ENCODE data around the gene CRYBB1.

CRYBB1 gene

DNA sequence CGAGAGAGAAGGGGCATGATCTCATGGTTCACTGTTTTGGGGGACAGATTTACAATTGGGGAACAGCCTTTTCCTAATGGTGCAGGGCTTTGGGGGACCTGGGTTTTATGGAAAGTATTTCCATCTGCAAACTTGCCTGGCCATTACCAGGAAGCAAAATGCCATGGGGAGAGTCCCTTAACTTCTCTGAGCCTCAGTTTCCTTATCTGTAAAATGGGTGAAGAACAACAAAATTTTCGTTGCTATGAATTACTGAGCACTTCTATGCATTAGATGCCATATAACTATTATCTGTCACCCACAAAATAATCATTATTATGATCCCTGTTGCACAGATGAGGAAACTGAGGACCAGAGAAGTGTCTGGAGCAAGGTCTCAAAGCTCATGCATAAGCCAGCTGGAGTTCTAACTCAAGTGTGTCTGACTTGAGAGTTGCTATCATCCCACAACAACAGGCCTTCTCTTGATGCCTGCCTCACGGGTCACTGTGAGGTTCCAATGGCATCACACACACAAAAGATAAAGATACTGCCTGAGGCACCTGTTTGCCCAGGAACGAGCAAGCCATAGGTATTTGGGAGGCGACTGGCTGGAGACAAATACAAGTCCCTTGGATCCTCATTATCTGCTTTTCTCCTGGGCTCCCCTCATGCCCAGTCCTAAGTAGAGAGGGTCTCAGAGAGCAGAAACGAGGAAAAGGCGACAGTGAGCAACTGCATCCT, 43.7 kb downstream of the CRYBB1 start:
- DNase-seq = no peak

DNA sequence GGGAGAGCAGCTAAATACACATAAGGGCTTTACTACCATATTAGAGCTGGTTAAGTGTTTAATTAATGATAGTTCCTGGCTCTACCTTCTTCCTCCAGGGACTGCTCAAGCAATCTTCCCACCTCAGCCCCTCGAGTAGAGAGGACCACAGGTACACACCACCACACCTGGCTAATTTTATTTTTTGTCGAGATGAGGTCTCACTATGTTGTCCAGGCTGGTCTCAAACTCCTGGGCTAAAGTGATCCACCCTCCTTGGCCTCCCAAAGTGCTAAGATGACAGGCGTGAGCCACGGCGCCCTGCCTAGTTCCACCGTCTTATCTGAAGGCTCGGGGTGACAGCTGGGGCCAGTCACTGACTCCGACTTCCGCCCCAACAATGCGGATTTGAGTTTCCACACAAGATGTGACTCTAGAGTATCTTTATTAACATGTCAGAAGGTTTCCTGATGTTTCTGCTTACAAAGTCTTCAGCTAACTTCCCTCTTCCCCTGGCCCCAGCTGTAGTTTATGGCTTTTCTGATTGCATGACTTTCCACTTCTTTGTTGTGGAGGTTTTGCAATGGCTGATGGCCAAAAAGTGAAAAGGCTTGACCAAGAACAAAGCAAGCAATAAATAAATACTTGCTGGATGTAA, 44.7 kb downstream of the CRYBB1 start:
- peak; percentile 94 to 97 for DNase-seq

DNA sequence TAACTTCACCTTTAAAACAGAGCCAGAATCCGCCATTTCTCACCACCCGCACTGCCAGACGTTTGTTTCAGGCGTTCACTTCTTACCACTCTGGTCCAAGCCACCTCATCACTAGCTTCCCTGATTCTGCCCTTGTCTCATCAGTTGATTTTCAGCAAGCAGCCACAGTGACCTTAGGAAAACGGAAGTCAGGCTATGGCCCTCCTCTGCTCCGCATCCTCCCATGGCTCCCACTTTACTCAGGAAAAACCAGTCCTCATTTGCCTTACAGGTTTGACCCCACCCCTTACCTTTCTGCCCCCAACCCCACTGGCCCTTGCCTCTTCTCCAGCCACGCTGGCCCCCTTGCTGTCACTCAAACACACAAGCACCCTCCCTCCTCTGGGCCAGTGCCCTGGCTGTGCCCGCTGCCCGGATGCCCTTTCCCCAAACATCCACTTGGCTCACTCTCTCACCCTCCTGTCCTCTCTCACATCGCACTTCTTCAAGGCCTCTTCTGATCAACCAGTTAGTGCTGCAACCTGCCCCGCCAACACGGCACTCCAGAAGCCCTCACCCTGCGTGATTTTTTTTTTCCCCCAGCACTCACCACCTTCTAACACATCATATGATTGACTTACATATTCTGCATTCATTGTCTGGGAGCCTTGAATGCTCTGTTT, 46.8 kb downstream of the CRYBB1 start:
- DNase-seq = no peak

DNA sequence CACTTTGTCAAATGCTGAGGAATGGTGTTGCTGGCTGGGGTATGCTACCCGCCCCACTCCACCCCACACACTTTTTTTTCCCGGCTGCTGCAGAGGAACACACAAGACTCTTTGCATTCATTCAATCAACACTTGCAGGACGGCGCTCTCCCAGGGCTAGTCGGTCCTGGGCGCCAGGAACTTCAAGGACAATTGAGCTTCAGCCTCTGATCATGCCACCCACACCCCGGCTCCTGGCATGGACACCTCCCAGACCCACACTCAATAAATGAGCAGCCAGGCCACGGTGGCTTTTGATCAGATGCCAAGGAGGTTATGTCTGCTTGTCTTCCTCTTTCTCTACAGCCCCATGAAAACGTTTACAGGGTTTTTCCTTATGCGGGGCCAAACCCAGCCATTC, 47.7 kb downstream of the CRYBB1 start:
- no peak for DNase-seq

DNA sequence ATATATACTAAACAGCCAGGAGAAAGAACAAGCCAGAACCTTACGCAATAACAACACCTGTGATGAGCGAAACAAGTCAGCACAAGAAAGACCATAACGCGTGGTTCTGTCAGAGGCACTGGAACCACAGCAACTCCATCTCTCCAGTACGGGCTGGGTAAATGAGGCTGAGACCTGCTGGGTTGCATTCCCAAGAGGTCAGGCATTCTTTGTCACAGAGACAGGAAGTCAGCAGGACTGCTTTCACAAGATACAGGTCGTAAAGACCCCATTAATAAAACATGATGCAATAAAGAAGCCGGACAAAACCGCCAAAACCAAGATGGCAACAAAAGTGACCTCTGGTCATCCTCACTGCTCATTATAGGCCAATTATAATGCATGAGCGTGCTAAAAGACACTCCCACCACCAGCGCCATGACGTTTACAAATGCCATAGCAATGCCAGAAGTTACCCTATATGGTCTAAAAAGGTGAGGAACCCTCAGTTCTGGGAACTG, 49.6 kb downstream of the CRYBB1 start:
- no peak for DNase-seq

DNA sequence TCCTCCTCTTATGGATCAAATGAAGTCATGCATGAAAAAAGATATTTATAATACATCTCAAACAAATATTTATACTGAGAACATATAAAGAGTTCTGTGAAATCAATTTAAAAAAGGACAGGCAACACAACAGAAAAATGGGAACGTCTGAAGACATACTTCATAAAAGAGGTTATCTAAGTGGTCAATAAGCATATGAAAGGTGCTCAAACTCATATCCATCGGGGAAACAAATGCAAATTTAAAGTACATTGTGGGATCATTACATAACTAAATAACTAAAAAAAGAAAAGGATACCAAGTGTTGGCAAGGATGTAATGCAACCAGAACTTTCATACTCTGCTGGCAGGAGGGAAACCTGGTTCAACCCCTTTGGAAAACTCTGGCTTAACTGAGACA, 50.2 kb downstream of the CRYBB1 start:
- DNase-seq = no peak

DNA sequence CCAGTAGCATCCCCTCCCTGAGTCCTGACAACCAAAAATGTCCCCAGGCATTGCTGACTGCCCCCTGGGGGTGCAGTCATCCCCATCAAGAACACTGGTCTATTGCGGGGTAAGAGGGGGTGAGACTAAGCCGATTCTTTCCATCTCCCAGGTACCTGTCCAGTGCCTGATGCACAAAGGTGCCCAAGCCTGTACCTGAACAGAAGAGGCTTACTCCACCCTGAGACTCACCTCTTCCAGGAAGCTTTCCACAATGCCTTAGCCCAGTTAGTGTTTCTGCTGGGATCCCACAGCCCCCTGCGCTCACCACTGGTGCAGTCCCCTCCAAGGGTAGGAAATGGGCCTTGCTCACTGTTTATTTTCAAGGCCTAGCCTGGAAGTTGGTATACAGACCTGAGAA, 50.8 kb downstream of the CRYBB1 start:
- no peak for DNase-seq

DNA sequence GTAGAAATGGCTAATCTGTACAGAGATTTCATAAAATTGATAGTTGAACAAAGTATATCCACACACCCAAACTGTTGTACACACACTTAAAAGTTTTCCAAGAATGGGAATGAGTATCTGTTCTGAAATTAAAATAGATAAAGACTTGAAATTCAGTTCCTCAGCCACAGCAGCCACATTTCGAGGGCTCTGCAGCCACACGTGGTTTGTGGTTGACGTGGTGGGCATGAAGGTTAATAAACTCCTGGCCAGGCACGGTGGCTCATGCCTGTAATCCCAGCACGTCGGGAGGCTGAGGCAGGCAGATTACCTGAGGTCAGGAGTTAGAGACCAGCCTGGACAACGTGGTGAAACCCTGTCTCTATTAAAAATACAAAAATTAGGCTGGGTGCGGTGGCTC, 51.9 kb downstream of the CRYBB1 start:
- DNase-seq = no peak

DNA sequence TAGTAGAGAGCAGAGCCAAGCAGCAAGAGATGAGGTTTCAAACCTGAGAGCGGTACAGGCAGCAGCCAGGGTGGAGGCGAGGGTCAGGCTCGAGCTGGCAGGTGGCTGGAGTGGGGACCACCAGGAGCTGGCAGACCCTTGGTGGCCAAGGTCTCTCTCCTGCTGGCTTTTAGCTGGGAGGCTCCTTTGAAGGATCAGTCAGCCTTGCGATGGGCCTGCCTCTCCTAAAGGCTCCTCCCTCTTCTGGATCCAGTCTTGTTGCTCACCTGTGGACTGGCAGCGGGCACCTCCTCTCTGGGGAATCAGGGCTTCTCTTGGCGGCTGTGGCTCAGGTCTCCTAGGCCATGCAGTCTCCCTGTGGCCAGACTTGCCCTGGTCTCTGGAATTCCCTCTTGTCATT, 52.6 kb downstream of the CRYBB1 start:
- DNase-seq = no peak

DNA sequence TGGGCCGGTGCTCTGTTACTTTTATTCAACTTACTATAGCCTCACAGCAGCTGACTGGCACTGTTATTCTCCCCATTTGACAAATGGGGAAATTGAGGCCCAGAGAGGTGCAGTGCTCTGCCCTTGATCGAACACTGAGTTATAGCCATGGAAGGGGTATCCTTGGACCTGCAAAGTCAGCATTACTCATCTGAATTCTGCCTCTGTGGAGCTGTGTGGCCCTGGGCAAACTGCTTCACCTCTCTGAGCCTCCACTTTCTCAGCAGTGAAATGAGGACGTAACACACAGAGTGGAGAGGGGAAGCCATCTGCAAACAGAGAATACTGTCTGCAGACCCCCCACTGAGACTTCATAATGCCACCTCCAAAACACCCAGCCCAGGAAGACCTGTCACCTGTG, 53.2 kb downstream of the CRYBB1 start:
- no peak for DNase-seq

DNA sequence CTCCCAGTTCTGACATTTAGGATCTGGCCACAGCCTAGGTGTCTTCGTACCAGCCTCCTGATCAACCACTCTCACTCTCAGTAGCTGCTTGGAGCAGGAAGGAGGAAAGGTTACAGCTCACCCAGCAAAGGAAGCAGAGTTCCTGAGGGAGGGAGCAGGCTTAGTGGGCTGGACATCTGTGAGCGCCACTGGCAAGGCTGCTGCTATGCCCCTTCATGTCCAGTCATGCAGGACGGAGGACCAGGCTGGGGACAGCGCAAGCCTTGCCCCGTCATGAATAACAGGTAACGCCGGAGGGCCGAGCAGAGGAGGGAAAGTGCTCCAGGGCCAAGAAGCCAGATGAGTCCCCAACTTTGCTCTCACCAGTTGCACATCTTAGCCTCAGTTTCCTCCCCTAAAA, 53.6 kb downstream of the CRYBB1 start:
- DNase-seq = no peak

DNA sequence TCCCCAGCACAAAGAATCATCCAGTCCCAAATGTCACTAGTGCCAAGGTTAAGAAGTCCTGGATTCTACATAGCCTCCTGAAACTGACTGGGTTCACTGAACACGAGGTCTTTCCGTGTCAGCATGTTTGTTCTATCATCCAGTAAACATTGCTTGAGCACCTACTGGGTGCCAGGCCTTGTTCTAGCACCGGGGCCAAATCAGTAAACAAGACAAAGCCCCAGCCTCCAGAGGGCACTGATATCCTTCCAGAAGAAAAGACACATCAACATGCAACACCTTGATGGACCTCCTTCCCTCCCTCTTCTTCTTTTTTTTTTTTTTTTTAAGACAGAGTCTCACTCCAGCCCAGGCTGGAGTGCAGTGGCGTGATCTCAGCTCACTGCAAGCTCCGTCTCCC, 54.8 kb downstream of the CRYBB1 start:
- no peak for DNase-seq

DNA sequence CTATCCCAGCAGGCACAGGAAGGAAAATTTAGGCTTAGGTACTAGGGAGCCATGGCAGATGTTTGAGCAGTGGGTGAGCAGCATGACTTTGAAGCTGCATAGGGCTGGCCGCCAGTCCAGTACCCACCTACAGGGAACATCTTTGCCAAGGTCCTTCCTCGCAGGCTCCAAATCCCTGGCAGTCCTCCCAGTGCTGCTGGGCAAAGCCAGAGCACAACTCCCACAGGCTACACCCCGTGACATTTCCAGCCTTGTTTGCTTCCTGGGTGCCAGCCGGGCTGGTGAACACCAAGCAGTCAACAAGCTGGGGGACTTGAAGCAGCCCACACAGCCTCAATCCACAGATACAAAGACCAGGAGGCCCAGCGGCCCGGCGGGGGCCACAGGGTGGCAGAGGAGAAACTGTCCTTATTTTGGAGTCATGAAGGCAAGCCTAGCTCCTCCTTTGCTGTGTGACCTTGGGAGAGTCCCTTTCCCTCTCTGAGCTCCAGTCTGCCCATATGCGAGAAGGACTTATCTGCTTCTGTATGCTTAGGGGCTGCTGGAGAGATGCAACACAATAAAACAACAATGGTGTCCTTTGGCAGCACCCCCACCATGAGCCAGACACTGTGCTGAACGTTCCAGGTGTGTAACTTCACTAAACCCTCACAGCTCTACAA, 55.9 kb downstream of the CRYBB1 start:
- DNase-seq = no peak

DNA sequence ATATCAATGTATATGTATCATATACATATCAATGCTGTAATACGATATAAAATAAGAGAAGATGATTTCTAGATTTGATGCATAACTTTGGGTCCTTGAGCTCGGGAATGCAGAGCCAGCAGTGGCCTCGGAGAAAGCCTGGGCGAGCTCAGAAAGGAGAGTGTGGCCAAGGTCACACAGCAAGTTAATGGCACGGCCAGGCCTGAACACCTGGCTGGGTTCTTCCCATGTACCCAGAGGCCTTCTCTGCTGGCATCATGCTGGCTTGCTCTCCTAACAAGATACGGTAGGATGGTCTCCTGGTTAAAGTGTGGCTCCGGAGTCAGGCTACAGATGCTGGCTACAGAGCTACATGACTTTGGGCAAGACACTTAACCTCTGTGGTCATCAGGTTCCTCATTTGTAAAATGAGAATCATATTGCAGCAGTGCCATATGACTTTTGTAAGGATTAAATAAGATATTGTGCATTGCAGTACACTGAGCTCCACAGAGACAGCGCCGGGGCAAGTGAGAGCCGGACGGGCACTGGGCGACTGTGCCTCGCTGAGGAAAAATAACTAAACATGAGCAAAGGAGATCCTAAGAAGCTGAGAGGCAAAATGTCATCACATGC, 57.8 kb downstream of the CRYBB1 start:
- DNase-seq = peak; percentile 70 to 76

DNA sequence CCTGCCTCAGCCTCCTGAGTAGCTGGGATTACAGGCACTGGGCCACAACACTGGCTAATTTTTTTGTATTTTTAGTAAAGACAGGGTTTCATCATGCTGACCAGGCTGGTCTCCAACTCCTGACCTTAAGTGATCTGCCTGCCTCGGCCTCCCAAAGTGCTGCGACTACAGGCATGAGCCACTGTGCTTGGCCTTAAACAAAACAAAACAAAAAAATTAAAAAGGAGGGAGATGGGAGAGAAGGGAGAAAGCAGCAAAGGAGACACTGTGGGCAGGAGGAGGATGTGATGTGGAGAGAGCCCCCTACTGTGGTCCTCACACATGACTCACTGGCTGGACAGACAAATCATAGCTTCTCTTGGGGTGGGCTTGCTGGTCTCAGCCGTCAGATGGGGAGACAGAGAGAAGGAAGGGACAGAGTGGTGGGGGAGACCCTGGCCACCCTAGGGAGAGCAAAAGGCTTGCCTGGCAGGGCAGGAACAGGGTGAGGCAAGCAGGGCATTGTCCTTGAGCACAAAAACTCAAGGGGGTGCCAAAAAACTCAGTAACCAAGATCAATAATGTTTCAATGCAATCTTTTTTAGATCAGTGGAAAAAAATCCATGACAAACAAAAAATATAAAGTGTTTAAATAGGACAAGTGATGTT, 59.5 kb downstream of the CRYBB1 start:
- DNase-seq = no peak

DNA sequence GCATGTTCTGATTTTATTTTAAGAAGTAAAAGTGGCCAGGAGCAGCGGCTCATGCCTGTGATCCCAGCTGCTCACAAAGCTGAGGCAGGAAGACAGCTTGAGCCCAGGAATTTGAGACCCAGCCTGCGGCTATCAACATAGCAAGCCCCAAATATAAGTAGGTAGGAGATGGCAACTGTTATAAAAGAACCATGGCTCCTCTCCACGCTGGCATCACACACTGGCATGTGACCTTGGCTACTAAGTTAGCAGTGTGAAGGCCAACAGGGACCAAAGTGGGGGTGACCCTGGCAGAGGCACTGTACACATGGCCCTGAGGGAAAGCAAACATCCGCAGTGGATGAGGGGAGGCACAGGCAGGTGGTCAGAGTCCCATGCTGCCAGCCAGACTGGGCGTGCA, 60.9 kb downstream of the CRYBB1 start:
- DNase-seq = no peak

DNA sequence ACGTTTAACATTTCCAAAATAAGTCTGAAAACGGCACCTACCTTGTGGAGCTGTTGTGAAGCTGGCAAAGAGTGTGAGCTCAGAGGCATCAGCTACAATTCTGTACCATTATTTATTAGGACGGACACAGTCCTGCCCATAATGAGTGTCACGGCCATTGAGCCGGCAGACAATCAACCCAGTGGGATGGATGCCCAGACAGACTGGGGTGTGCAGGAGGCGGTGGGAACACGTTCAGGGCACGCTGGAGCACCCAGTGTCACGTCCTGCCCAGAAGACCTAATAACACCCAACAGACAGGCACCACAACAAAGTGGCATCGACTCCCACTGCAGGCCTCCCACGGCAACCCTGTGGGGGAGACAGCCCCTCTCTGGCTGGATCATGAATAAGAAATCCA, 62.3 kb downstream of the CRYBB1 start:
- no peak for DNase-seq

DNA sequence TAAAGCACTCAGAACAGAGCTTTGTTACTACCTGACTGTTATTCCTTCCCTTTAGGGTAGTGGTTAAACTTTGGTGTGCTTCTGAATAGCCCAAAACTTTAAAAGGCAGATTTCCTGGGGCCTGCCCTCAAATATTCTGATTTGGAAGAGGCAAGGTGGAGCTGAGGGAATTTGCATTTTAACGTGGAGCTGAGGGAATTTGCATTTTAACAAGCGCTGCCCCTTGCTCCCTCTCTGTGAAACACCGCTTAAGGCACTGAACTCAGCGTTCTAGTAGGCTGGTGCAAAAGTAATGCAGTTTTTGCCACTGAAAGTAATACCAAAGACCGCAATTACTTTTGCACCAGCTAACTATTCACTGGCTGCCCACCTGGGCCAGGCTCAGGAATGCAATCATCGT, 62.9 kb downstream of the CRYBB1 start:
- no peak for DNase-seq

DNA sequence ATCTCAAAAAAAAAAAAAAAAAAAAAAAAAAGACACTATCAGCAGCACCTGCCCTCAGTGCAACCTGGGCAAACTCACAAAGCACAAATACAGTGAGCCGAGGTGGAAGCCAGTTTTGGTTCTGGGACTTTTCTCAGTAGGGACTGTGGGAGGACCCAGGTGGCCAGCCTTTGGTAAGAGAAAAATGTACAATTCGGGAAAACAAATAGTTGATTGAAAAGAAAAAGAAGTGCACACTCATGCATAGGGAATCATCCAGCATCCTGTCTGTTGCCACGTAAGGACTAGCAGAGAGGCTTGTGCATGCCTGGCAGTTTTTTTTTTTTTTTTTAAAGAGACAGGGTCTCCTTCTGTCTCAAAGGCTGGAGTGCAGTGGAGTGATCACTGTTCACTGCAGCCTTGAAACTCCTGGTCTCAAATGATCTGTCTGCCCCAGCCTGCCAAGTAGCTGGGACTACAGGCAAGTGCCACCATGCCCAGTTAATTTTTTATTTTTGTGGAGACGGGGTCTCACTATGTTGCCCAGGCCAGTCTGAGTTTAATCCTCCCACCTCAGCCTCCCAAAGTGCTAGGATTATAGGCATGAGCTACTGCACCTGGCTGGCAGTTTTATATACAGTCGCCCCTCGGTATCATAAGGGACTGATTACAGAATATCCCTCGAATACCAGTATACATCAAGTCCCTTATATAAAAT, 64.6 kb downstream of the CRYBB1 start:
- no peak for DNase-seq

DNA sequence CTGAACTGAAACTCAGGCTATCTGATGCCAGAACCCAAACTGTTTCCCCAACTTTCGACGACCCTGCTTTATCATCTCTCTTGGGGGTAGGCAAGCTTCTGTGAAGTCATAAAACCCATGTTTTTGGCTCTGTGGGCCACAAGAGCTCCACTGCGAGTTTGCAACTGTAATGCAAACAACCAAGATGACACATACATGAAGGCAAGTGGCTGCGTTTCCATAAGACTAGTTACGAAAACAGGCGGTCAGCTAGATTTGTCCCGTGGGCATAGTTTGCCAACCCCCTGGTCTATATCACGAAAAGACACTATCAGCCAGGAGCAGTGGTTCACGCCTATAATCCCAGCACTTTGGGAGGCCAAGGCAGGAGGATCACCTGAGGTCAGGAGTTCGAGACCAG, 65.4 kb downstream of the CRYBB1 start:
- no peak for DNase-seq

DNA sequence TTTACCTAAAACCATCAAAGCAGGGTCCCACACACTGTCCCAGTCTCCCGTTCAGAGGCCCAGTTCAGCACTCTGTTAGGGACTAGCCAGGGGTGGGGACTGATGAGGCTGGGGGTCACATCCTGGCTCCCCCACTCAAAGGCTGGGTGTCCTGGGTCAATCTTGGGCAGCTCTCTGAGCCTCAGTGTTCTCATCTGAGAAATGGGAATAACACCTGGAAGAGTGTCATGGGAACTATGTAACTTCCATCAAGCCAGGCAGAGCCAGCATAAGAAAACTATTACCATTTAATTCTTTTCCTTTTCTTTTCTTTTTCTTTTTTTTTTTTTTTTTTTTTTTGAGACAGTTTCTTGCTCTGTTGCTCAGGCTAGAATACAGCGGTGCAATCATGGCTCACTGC, 66.3 kb downstream of the CRYBB1 start:
- DNase-seq = no peak

DNA sequence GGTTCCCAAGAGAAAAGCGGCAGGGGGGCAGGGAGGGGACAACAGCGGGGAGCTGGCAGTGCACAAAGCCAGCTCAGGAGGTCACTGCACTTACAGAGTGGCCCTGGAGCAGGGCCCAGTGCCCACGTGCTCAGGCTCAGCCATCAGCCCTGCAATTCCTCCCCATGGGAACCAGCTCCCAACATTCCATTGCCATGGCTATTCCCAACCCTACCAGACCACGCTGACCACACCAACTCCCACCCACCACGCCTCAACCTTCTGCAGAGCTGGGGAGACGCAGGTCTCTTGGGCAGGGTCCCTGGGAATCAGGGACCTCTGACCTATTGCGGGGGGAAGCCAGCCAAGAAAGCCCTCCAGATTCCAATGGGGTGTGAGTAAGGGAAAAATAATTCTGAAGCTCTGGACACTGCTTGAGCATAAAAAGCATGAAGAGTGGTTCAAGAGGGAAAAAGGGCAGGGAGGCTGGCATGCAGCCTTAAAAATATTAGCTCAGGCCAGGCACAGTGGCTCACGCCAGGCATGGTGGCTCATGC, 67.3 kb downstream of the CRYBB1 start:
- no peak for DNase-seq
